SK-N-MC (cell line): ENCODE results near the gene DNAAF1.

Experiments used
- EZH2 ChIP-seq: fragments of 200-600 bp; sonication (generic); IDR thresholded peaks from one replicate; pipeline ENCODE4 v1.6.1; 2017; ENCODE audit warnings: antibody characterized with exemption
- FOXP2 ChIP-seq: optimal IDR thresholded peaks from 2 replicates; pipeline ENCODE3; 2011; ENCODE audit warnings: mild to moderate bottlenecking, moderate library complexity; ENCODE audit not compliant: insufficient read depth; ENCODE audit errors: extremely low read length, control extremely low read depth
- POLR2AphosphoS5 ChIP-seq: IDR thresholded peaks from 2 replicates; pipeline ENCODE4 v1.6.1; 2012; ENCODE audit warnings: mild to moderate bottlenecking, low read depth, low read length, borderline replicate concordance

GRCh38 chr16:84141143-84141670 is 3.9 kb upstream of the DNAAF1 start:
- TF ChIP-seq EZH2 (no peak), POLR2AphosphoS5 (no peak), FOXP2 (no peak)
